ENCODE results near the gene TMPRSS11A.
A peak's percentile ranks its signal among the peaks of the same experiment; 100 is the strongest.

TMPRSS11A gene

GRCh38 chr4:67915400-67915966 lies 47.8 kb downstream of the TMPRSS11A start:
- TF ChIP-seq CTCF (IDR thresholded peaks at IDR 0.05; ENCODE audit: borderline replicate concordance, extremely low read depth, low read length, poor library complexity, severe bottlenecking) (no peak), EZH2 (IDR thresholded peaks at IDR 0.05; ENCODE audit: borderline replicate concordance, low read depth, low read length, severe bottlenecking) (no peak)
- Histone ChIP-seq H3K79me2 (ENCODE audit: insufficient read depth, low read length) (no peaks in the 10 kb centered on the region), H3K27ac (ENCODE audit: low read length) (no peak overlapping the region; the same call in 1 of the 2 replicates), H4K20me1 (ENCODE audit: insufficient read depth, low read length) (no peaks in the 10 kb centered on the region), H3K4me3 (ENCODE audit: low read depth in 1 of 2, low read length in 2 of 2) (no peak overlapping the region), H3K4me2 (ENCODE audit: insufficient read depth, low read length) (no peak overlapping the region; the same call in 1 of the 2 replicates), H3K9ac (ENCODE audit: low read depth, low read length) (no peak overlapping the region), H3K9me3 (ENCODE audit: insufficient read depth, low read length, severe bottlenecking) (no peaks in the 10 kb centered on the region), H3K27me3 (ENCODE audit: insufficient read depth, low read length, poor library complexity) (no peaks in the 10 kb centered on the region), H3K36me3 (ENCODE audit: insufficient read depth, low read length) (no peaks in the 10 kb centered on the region), H2AFZ (ENCODE audit: low read depth, low read length) (no peak overlapping the region), H3K4me1 (ENCODE audit: insufficient read depth, low read length) (peaks cover 12% of the 10 kb centered on the region)
- peak; percentile 67 for DNase-seq
- peak; percentile 96 for ATAC-seq (ENCODE audit: insufficient read depth, low read depth)

- H3K4me2 ChIP-seq (ENCODE audit: insufficient read depth, low read length) = no peak overlapping the region
- H3K9ac ChIP-seq (ENCODE audit: low read depth, low read length) = no peak overlapping the region
- no peak overlapping the region for H3K27ac ChIP-seq (ENCODE audit: low read length)
- no peak overlapping the region for H3K4me3 ChIP-seq (ENCODE audit: low read depth in 1 of 2, low read length in 2 of 2)
- no peaks in the 10 kb centered on the region for H3K36me3 ChIP-seq (ENCODE audit: insufficient read depth, low read length)
- no peaks in the 10 kb centered on the region for H3K79me2 ChIP-seq (ENCODE audit: insufficient read depth, low read length)
- no peak overlapping the region for H2AFZ ChIP-seq (ENCODE audit: low read depth, low read length)
- TF ChIP-seq CTCF (IDR thresholded peaks at IDR 0.05; ENCODE audit: borderline replicate concordance, extremely low read depth, low read length, poor library complexity, severe bottlenecking) (no peak), EZH2 (IDR thresholded peaks at IDR 0.05; ENCODE audit: borderline replicate concordance, low read depth, low read length, severe bottlenecking) (no peak)
- H3K27me3 ChIP-seq (ENCODE audit: insufficient read depth, low read length, poor library complexity) = no peaks in the 10 kb centered on the region
- no peaks in the 10 kb centered on the region for H3K9me3 ChIP-seq (ENCODE audit: insufficient read depth, low read length, severe bottlenecking)
- DNase-seq (no peak), ATAC-seq (ENCODE audit: insufficient read depth, low read depth) (no peak)
- no peaks in the 10 kb centered on the region for H4K20me1 ChIP-seq (ENCODE audit: insufficient read depth, low read length)
- peaks cover 12% of the 10 kb centered on the region for H3K4me1 ChIP-seq (ENCODE audit: insufficient read depth, low read length)
Observed at GRCh38 chr4:67912080-67912479, 51.2 kb downstream of the TMPRSS11A start.

DNA sequence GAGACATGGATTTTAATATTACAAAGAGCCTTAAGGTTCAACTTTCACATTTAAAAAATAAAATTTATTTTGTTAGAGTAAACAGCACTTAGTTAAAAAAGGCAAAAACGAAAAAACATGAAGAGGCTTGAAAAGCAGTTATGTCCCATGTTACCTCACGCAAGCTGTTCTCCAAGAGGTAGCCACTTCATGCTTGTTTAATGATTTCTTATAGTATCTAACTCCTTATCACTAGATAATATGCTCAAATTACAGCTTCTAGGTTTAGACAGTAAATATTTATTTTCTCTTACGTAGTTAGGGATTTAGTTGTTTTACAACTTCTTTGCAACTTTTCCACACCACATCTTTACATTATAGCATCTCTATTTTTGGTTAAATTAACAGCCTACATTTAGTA lies 51.7 kb downstream of the TMPRSS11A start:
- Histone ChIP-seq H3K27ac (ENCODE audit: low read length) (no peak overlapping the region), H3K4me2 (ENCODE audit: insufficient read depth, low read length) (no peak overlapping the region), H3K36me3 (ENCODE audit: insufficient read depth, low read length) (no peaks in the 10 kb centered on the region), H3K9ac (ENCODE audit: low read depth, low read length) (no peak overlapping the region), H3K4me1 (ENCODE audit: insufficient read depth, low read length) (peaks cover 12% of the 10 kb centered on the region), H2AFZ (ENCODE audit: low read depth, low read length) (no peak overlapping the region), H4K20me1 (ENCODE audit: insufficient read depth, low read length) (no peaks in the 10 kb centered on the region), H3K9me3 (ENCODE audit: insufficient read depth, low read length, severe bottlenecking) (no peaks in the 10 kb centered on the region), H3K4me3 (ENCODE audit: low read depth in 1 of 2, low read length in 2 of 2) (no peak overlapping the region), H3K27me3 (ENCODE audit: insufficient read depth, low read length, poor library complexity) (no peaks in the 10 kb centered on the region), H3K79me2 (ENCODE audit: insufficient read depth, low read length) (no peaks in the 10 kb centered on the region)
- no peak for ATAC-seq (ENCODE audit: insufficient read depth, low read depth)
- TF ChIP-seq CTCF (IDR thresholded peaks at IDR 0.05; ENCODE audit: borderline replicate concordance, extremely low read depth, low read length, poor library complexity, severe bottlenecking) (no peak), EZH2 (IDR thresholded peaks at IDR 0.05; ENCODE audit: borderline replicate concordance, low read depth, low read length, severe bottlenecking) (no peak)
- no peak for DNase-seq

Measured in DND-41 (cell line).